Activated B cell treated with CpG ODN at 0.5 μM for 24 hours (primary cell): ENCODE measurements around the gene CCL21. TPM values are rescaled to one million over a fixed set of nuclear protein-coding genes. Genes with fewer than 3 reads are reported as not detected.

Source experiments
- ATAC-seq: fragments of 200-7000 bp; cut with Tn5 transposase; one replicate; pipeline ENCODE4 v1.10.0; 2021; ENCODE audit warnings: low read depth, mild to moderate bottlenecking, moderate library complexity
- CTCF ChIA-PET: fragments of 350-600 bp; sonication (Branson Sonifier 250); formaldehyde crosslinking; loops from one replicate; lab custom pipeline; 2021; ENCODE audit warnings: antibody characterized with exemption; lab: Charles Lee
- POLR2A ChIA-PET: fragments of 350-600 bp; sonication (Branson Sonifier 250); formaldehyde crosslinking; loops from one replicate; lab custom pipeline; 2021; ENCODE audit warnings: antibody characterized with exemption; lab: Charles Lee
- DNase-seq: peaks from one replicate; pipeline ENCODE4 v3.0.0; 2022
- H3K27ac Mint-ChIP-seq: one replicate; pipeline ENCODE4 v1.8.0; 2020; ENCODE audit warnings: mixed read lengths
- H3K27me3 Mint-ChIP-seq: one replicate; pipeline ENCODE4 v1.8.0; 2021; ENCODE audit warnings: mixed read lengths
- H3K36me3 Mint-ChIP-seq: one replicate; pipeline ENCODE4 v1.8.0; 2021; ENCODE audit warnings: low read depth, mixed read lengths
- H3K4me1 Mint-ChIP-seq: one replicate; pipeline ENCODE4 v1.8.0; 2021; ENCODE audit warnings: mixed read lengths
- H3K4me3 Mint-ChIP-seq: one replicate; pipeline ENCODE4 v1.8.0; 2020; ENCODE audit warnings: mild to moderate bottlenecking, mixed read lengths
- H3K9me3 Mint-ChIP-seq: one replicate; pipeline ENCODE4 v1.8.0; 2020; ENCODE audit warnings: mixed read lengths
- CTCF ChIP-seq: fragments of 200-600 bp; IDR thresholded peaks from one replicate; pipeline ENCODE4 v1.8.0; 2022; ENCODE audit warnings: antibody characterized with exemption, mild to moderate bottlenecking
- intact Hi-C: fragments of 100-400 bp; cut with micrococcal nuclease; formaldehyde crosslinking; loops from one replicate; pipeline ENCODE4 v1.15.1; 2024
- total RNA-seq: library from RNA; stranded (reverse); gene quantifications from 2 replicates; pipeline ENCODE4 v1.2.3, GENCODE V29; 2022

CCL21 gene
- total RNA-seq, 1 donor from 2014 or later: not detected

DNA sequence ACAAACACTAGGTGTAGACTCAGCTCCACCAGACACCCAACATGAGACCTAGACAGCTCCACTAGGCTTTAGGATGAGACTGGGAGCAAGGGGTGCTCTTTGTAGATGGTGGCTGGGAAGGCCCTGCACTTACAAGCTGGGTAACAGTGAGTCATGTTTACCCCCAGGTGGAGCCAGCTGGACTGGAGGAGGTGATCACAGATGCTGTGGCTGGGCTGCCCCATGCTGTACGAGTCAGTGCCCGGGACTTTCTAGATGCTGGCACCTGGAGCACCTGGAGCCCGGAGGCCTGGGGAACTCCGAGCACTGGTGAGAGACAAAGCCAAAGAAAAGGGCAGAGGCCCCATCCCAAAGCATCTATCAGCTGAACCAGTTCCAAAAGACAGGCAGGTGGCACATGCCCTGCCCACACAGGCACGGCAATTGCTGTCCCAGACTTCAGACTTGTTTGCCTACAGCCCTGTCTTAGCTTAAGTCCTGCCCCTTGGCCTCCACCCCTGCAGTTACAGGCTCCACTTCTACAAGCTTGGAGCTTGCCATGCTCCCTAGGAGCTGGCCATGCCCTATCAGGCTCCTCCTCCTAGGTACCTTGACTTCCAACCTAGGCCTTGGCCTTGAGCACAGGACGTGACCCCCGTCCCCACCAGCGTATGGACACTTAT lies 50.2 kb downstream of the CCL21 start:
- H3K27ac Mint-ChIP-seq: no peak overlapping the region
- ATAC-seq (no peak), DNase-seq (no peak)
- no peaks in the 10 kb centered on the region for H3K36me3 Mint-ChIP-seq
- H3K9me3 Mint-ChIP-seq: no peaks in the 10 kb centered on the region
- CTCF ChIA-PET: interaction anchor here (1.5 to 2.9 kb wide), 2 partner anchors 13 to 26 kb away, joined by 3 to 8 read pairs; partner anchors contain the start of gene GALT
- H3K4me1 Mint-ChIP-seq: peaks cover 7% of the 10 kb centered on the region
- TF ChIP-seq CTCF: no peak
- intact Hi-C loops: loop anchor here (10.0 kb wide), 1 partner anchor 1075 kb away; the partner anchor contains the start of genes CREB3 and TLN1
- H3K4me3 Mint-ChIP-seq: no peak overlapping the region
- POLR2A ChIA-PET: interaction anchor here (0.6 kb wide), 1 partner anchor 818 kb away, joined by 3 read pairs; no protein-coding TSS in a partner anchor
- H3K27me3 Mint-ChIP-seq: no peaks in the 10 kb centered on the region

Other genes starting within 250 kb of the CCL21 start
- not detected in 2 replicates for gene ENHO, start 187.1 kb downstream of the CCL21 start, total RNA-seq
- not detected in 2 replicates for gene CNTFR, start 120.4 kb downstream of the CCL21 start, total RNA-seq
- gene RPP25L, start 98.0 kb downstream of the CCL21 start, total RNA-seq: 17.5 and 18.9 TPM in 2 replicates
- gene DCTN3, start 89.6 kb downstream of the CCL21 start, total RNA-seq: 63.9 and 64.3 TPM in 2 replicates
- gene ARID3C, start 81.1 kb downstream of the CCL21 start, total RNA-seq: not detected in 2 replicates
- 27.2 TPM in 2 replicates for gene SIGMAR1, start 72.3 kb downstream of the CCL21 start, total RNA-seq
- 55.9 and 62.5 TPM in 2 replicates for gene GALT, start 63.5 kb downstream of the CCL21 start, total RNA-seq
- gene IL11RA, start 58.0 kb downstream of the CCL21 start, total RNA-seq: 11.2 and 18.8 TPM in 2 replicates
- gene CCL27, start 47.5 kb downstream of the CCL21 start, total RNA-seq: not detected in 2 replicates
- not detected in 2 replicates for gene CCL19, start 18.9 kb downstream of the CCL21 start, total RNA-seq
- 0.13 TPM in 1 of 2 replicates, not detected in the other for gene PHF24, start 248.1 kb upstream of the CCL21 start, total RNA-seq